Gastroesophageal sphincter (tissue), 4 donors: ENCODE measurements around the gene ERF. TPM values are rescaled to one million over a fixed set of nuclear protein-coding genes. Genes with fewer than 3 reads are reported as not detected.

ENCODE experiments used
- ATAC-seq: fragments of 150-250 bp; one replicate; pipeline ENCODE4 v1.9.1; 2016; ENCODE audit warnings: mild to moderate bottlenecking, moderate library complexity
- H3K27ac ChIP-seq, 4 donors: fragments of 200-600 bp; sonication (generic) in 3 of 4; 1 replicate in 3 of 4; 2 replicates in 1 of 4; pipeline ENCODE4 v1.5.1; 2016 to 2019
- H3K27me3 ChIP-seq: fragments of 200-600 bp; sonication (generic); one replicate; pipeline ENCODE4 v1.5.1; 2019
- H3K36me3 ChIP-seq, 2 donors: fragments of 200-600 bp; sonication (generic); one replicate each; pipeline ENCODE4 v1.5.1; 2019; ENCODE audit warnings: control low read depth in 1 of 2
- H3K4me1 ChIP-seq, 3 donors: fragments of 200-600 bp; sonication (generic); 1 replicate in 2 of 3; 2 replicates in 1 of 3; pipeline ENCODE4 v1.5.1; 2016 to 2019; ENCODE audit warnings: control low read depth in 2 of 3
- H3K4me3 ChIP-seq, 2 donors: fragments of 200-600 bp; sonication (generic); one replicate each; pipeline ENCODE4 v1.5.1; 2019; ENCODE audit warnings: mild to moderate bottlenecking in 1 of 2, moderate library complexity in 1 of 2
- H3K9me3 ChIP-seq, 3 donors: fragments of 200-600 bp; sonication (generic); one replicate each; pipeline ENCODE4 v1.5.1; 2017 to 2019; ENCODE audit warnings: control low read depth in 2 of 3
- EP300 ChIP-seq: sonication (generic); formaldehyde crosslinking; IDR thresholded peaks from one replicate; pipeline ENCODE4 v1.6.1; 2017; ENCODE audit warnings: antibody characterized with exemption, mild to moderate bottlenecking
- POLR2A ChIP-seq, 2 donors: fragments of 450-650 bp; IDR thresholded peaks; one replicate each; pipeline ENCODE4 v1.6.1; 2017; ENCODE audit warnings: antibody characterized with exemption in 2 of 2, mild to moderate bottlenecking in 2 of 2, moderate library complexity in 1 of 2
- POLR2AphosphoS5 ChIP-seq: sonication (generic); formaldehyde crosslinking; IDR thresholded peaks from one replicate; pipeline ENCODE4 v1.6.1; 2017; ENCODE audit warnings: antibody characterized with exemption
- WGBS, 2 donors: methylation state at CpG; one replicate each; pipeline ENCODE4 v1.1.5; 2018; ENCODE audit warnings: low coverage in 1 of 2; 5-methylcytosine and 5-hydroxymethylcytosine counted together
- total RNA-seq, 4 donors: library from RNA; depleted of rRNA; stranded (reverse); fragments of >200 nt; gene quantifications; one replicate each; pipeline ENCODE4 v1.1.0, GENCODE V29; 2016
- TF ChIP-seq, protein P1 (sequence below), 4 experiments: fragments of 200-600 bp in 2 of 4; fragments of 450-650 bp in 2 of 4; sonication (generic) in 1 of 4; IDR thresholded peaks; one replicate each; pipeline ENCODE4 v1.5.1; 2017 to 2019; ENCODE audit warnings: antibody characterized with exemption in 4 of 4, mild to moderate bottlenecking in 2 of 4, moderate library complexity in 2 of 4

ERF gene
- total RNA-seq, 4 donors from 2014 or later = 28.4 to 46.4 (median 39.9) TPM

DNA sequence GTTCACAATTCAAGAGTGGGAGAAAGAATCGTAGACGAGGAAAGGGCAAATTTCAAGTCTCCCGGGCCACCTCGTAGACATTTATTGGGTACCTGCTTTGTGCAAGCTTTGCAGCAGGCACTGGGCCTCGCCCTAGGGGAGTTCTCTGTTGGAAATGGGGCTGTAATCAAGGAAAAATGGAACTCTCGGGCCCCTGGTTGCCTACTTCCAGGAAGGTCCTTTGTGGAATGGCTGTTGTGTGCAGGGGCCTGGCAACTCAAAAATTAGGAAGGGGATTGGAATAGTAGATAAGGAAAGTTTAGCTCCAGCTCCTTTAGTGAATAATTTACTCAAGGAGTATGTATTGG, 34.2 kb downstream of the ERF start:
- Histone ChIP-seq H3K27me3 (no peaks in the 10 kb centered on the region), H3K4me1 (peaks cover 0 to 57% (median 22%) of the 10 kb centered on the region in 3 donors), H3K36me3 (peaks cover 0 to 18% of the 10 kb centered on the region in 2 donors), H3K4me3 (peak overlapping the region; percentile 85 to 86), H3K27ac (peak overlapping the region in 3 of 4 donors; percentile 82 to 92 (median 86)), H3K9me3 (no peaks in the 10 kb centered on the region)
- ATAC-seq = no peak
- no peak for TF ChIP-seq POLR2AphosphoS5
- TF ChIP-seq EP300 = no peak
- TF ChIP-seq, protein P1, sequence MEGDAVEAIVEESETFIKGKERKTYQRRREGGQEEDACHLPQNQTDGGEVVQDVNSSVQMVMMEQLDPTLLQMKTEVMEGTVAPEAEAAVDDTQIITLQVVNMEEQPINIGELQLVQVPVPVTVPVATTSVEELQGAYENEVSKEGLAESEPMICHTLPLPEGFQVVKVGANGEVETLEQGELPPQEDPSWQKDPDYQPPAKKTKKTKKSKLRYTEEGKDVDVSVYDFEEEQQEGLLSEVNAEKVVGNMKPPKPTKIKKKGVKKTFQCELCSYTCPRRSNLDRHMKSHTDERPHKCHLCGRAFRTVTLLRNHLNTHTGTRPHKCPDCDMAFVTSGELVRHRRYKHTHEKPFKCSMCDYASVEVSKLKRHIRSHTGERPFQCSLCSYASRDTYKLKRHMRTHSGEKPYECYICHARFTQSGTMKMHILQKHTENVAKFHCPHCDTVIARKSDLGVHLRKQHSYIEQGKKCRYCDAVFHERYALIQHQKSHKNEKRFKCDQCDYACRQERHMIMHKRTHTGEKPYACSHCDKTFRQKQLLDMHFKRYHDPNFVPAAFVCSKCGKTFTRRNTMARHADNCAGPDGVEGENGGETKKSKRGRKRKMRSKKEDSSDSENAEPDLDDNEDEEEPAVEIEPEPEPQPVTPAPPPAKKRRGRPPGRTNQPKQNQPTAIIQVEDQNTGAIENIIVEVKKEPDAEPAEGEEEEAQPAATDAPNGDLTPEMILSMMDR (IDR thresholded peaks at IDR 0.05) = no peak
- TF ChIP-seq POLR2A (IDR thresholded peaks at IDR 0.05) = no peak
- WGBS, 2 donors = 0% methylated on average over 5 to 6 of the region's 6 CpGs

DNA sequence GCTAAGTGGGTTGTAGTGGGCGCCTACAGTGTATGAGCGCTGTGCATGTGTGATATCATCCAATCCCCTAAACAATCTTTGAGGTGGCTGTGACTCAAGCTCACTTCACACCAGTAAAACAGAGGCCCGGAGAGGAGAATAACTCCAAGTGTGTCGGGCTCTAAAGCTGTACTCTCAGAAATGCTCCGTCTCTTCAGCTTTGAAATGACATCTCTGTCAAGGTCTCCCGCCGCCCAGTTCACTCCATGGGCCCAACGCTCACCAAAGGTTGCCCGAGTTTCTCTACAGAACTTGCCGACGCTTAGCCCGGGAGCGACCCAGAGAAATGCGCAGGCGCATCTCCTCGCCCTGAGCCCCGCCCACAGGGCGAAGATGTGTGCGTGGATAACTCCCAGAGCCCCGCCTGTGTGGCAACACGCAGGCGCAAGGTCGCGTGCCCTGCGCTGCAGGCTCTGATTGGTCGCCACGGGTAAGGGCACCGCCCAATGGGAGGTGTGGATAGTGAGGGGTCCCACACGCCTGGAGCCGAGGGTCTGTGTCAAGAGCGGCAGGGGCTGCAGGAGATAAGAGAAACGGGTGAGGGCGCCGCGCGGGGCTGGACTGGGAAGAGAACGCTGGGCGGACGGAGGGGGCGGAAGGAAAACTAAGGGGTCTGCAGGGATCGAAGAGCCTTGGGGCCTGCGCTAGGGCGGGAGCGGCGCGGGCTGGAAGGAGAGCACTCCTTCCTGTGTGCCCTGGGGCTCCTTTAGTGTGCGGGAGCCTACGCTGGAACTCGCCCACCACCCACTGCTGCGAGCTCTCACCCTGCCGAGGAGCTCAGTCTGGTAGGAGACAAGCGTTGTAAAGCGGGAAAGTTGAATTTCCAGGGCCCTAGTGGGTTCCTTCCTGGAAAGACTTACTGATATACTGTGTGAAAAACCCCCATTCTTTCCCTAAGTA, 34.8 kb downstream of the ERF start, which contains the start of gene ZNF526:
TSS of gene ZNF526 (plus strand) at position 501 of the 939 bp plus-strand sequence. CDS start 4,092 bp downstream, outside the sequence.
- ATAC-seq = peak; percentile 94
- Histone ChIP-seq H3K9me3 (no peaks in the 10 kb centered on the region), H3K36me3 (peaks cover 0 to 15% of the 10 kb centered on the region in 2 donors), H3K4me3 (peak within 1 kb of the TSS; percentile 85 to 86), H3K27ac (peak within 1 kb of the TSS; percentile 66 to 92 (median 84)), H3K4me1 (peaks cover 0 to 64% (median 23%) of the 10 kb centered on the region in 3 donors), H3K27me3 (no peaks in the 10 kb centered on the region)
- 2 to 3% methylated on average over 11 to 19 of the region's 53 CpGs for WGBS, 2 donors
- TF ChIP-seq, protein P1 (IDR thresholded peaks at IDR 0.05) = no peak
- TF ChIP-seq POLR2A (IDR thresholded peaks at IDR 0.05) (peak; percentile 53 to 64), POLR2AphosphoS5 (peak; percentile 82)

- no peaks in the 10 kb centered on the region for H3K27me3 ChIP-seq
- peaks cover 0 to 26% of the 10 kb centered on the region in 2 donors for H3K36me3 ChIP-seq
- H3K4me1 ChIP-seq = peaks cover 0 to 86% (median 23%) of the 10 kb centered on the region in 3 donors
- 7 to 33% methylated on average over 16 to 38 of the region's 57 CpGs for WGBS, 2 donors
- peak; percentile 90 for ATAC-seq
- H3K4me3 ChIP-seq = peak within 1 kb of the TSS; percentile 61 to 68
- no peaks in the 10 kb centered on the region for H3K9me3 ChIP-seq
- TF ChIP-seq POLR2A (IDR thresholded peaks at IDR 0.05) (peak; percentile 9 to 58), POLR2AphosphoS5 (peak; percentile 50), EP300 (no peak)
- TF ChIP-seq, protein P1 (IDR thresholded peaks at IDR 0.05) = peak in 1 of 4 experiments; percentile 23
- H3K27ac ChIP-seq = peak within 1 kb of the TSS; percentile 39 to 92 (median 84)
These were observed 37.1 kb downstream of the ERF start, which contains the start of gene DEDD2 for GRCh38 chr19:42217520-42218437. DEDD2 (minus strand) TSS chr19:42217677; CDS start chr19:42217007, 670 bp downstream.

DNA sequence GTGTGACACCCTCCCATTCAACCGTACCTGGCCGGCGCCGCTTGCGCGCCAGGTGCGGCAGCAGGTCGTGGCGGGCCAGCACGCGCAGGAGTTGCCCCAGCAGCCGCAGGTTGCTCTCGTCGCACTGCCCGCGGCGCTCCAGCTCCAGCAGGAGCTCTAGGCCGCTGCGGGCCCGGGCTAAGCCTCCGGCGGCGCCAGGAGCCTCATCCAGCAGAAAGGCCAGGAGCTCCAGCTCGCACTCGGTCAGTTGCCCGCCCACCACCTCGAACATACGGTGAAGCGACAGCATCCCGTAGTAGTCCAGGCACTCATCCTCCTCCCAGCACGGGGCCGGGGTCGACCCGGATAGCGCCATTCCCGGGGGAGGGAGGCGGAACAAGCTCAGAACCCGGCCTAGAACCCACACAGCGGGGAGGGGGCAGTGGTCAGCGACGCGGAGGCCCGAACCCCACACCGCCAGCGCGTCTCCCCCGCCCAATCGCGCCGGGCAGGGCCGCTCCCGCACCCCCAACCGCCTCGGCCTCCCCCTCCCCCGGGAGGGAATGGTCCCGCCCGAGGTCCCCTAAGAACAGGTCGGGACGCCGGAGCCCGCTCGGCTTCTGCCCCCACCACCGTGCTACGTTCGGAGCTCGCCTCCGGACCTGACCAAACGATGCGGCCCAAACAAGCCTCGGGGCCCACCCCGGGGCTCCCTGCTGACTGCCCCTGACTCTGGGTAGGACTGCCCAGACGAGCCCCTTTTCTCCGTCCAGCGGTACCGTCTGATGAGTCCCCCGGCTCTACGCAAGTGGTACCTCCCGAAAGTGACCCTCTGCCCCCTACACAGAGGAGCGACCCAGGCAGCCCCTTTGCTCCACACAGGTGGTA, 38.0 kb downstream of the ERF start:
- Histone ChIP-seq H3K36me3 (peaks cover 0 to 35% of the 10 kb centered on the region in 2 donors), H3K27ac (peak overlapping the region; percentile 39 to 92 (median 84)), H3K4me1 (peaks cover 0 to 80% (median 23%) of the 10 kb centered on the region in 3 donors), H3K4me3 (peak overlapping the region; percentile 61 to 68), H3K27me3 (no peaks in the 10 kb centered on the region), H3K9me3 (no peaks in the 10 kb centered on the region)
- 0 to 20% methylated on average over 1 to 2 of the region's 79 CpGs for WGBS, 2 donors
- TF ChIP-seq EP300 (no peak), POLR2AphosphoS5 (no peak), POLR2A (IDR thresholded peaks at IDR 0.05) (no peak)
- TF ChIP-seq, protein P1 (IDR thresholded peaks at IDR 0.05) = no peak
- ATAC-seq = peak; percentile 6
